Caco-2 (cell line): ENCODE results near the gene PHF21A. TPM values are rescaled to one million over a fixed set of nuclear protein-coding genes. Genes with fewer than 3 reads are reported as not detected.
A peak's percentile ranks its signal among the peaks of the same experiment; 100 is the strongest.

ENCODE experiments used
- BruUV-seq: library from RNA; stranded (reverse); fragments of 400-500 nt; replicated peaks from 2 replicates; lab custom pipeline; 2021; lab: Mats Ljungman, UMichigan
- CTCF ChIA-PET: fragments of 300-600 bp; sonication (Branson Sonifier 250); formaldehyde crosslinking; loops from one replicate; lab custom pipeline; 2022; ENCODE audit warnings: antibody characterized with exemption; lab: Charles Lee
- POLR2A ChIA-PET: fragments of 300-600 bp; sonication (Branson Sonifier 250); formaldehyde crosslinking; loops from one replicate; lab custom pipeline; 2022; ENCODE audit warnings: antibody characterized with exemption; lab: Charles Lee
- DNase-seq, 2 experiments: peaks; one replicate each; pipeline versions ENCODE4 v3.0.0 to v3.0.0-alpha.2; 2020 to 2022
- H3K27me3 ChIP-seq: replicated peaks from 2 replicates; pipeline ENCODE4 v1.6.0; 2011; ENCODE audit warnings: low read length; ENCODE audit not compliant: control insufficient read depth, insufficient read depth
- H3K36me3 ChIP-seq: 2 replicates; pipeline ENCODE4 v1.5.1; 2011; ENCODE audit warnings: low read length; ENCODE audit not compliant: control insufficient read depth, insufficient read depth
- H3K4me1 ChIP-seq: fragments of 250-450 bp; sonication (Bioruptor Pico); 2 replicates; pipeline ENCODE4 v1.5.1; 2020; ENCODE audit warnings: mild to moderate bottlenecking
- H3K4me3 ChIP-seq: 2 replicates; pipeline ENCODE4 v1.5.1; 2011; ENCODE audit warnings: low read depth, mild to moderate bottlenecking, control low read depth, low read length
- H3K9me3 ChIP-seq: fragments of 250-450 bp; sonication (Bioruptor Pico); 2 replicates; pipeline ENCODE4 v1.5.1; 2020; ENCODE audit warnings: mild to moderate bottlenecking, moderate library complexity
- H3K27ac Mint-ChIP-seq: one replicate; pipeline ENCODE4 v1.8.0; 2022; ENCODE audit warnings: mixed read lengths; ENCODE audit not compliant: unreplicated experiment
- H3K27me3 Mint-ChIP-seq: one replicate; pipeline ENCODE4 v1.8.0; 2022; ENCODE audit warnings: mixed read lengths; ENCODE audit not compliant: insufficient read depth, unreplicated experiment
- H3K36me3 Mint-ChIP-seq: one replicate; pipeline ENCODE4 v1.8.0; 2022; ENCODE audit warnings: mild to moderate bottlenecking, mixed read lengths; ENCODE audit not compliant: insufficient read depth, unreplicated experiment
- H3K4me1 Mint-ChIP-seq: one replicate; pipeline ENCODE4 v1.8.0; 2022; ENCODE audit warnings: low read depth, mixed read lengths; ENCODE audit not compliant: unreplicated experiment
- H3K4me3 Mint-ChIP-seq: one replicate; pipeline ENCODE4 v1.8.0; 2022; ENCODE audit warnings: mild to moderate bottlenecking, moderate library complexity, mixed read lengths; ENCODE audit not compliant: unreplicated experiment
- H3K9me3 Mint-ChIP-seq: one replicate; pipeline ENCODE4 v1.8.0; 2022; ENCODE audit warnings: mixed read lengths; ENCODE audit not compliant: unreplicated experiment
- intact Hi-C: fragments of 100-400 bp; cut with micrococcal nuclease; formaldehyde crosslinking; loops from one replicate; pipeline ENCODE4 v1.10.0; 2022; ENCODE audit not compliant: unreplicated experiment
- total RNA-seq: library from RNA; stranded (reverse); gene quantifications from 2 replicates; pipeline ENCODE4 v1.2.3, GENCODE V29; 2022
- TF ChIP-seq, protein P1 (sequence below), 2 experiments: fragments of 200-600 bp in 1 of 2; IDR thresholded peaks; 1 replicate in 1 of 2; 2 replicates in 1 of 2; pipeline versions ENCODE4 v1.5.1 to v1.8.0; 2011 to 2022; ENCODE audit warnings: antibody characterized with exemption in 1 of 2, control low read depth in 1 of 2, inconsistent platforms in 1 of 2, low read depth in 1 of 2, low read length in 1 of 2, mild to moderate bottlenecking in 1 of 2, moderate library complexity in 1 of 2; ENCODE audit not compliant: insufficient read depth in 1 of 2, severe bottlenecking in 1 of 2, unreplicated experiment in 1 of 2

Gene PHF21A
- total RNA-seq, 1 experiment from 2014 or later, result 20.0 TPM

DNA sequence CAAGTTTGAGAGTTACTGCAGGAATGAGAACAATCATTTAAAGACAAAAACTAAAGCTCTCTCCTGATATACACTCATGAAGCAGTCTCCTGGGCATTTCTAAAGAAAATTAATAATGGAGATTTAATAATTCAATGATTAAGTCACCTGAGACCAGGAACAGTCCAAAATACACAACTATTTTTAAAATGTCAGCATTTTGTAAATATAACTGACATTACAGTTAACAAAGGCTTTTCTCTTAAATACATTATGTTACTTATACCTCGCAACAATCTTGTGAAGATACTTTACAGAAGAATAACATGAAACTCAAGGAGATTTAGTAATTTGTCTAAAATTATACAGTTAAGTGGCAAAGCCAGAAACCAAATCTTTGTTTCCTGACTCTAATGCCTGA, 111.2 kb downstream of the PHF21A start:
- peaks cover 6% of the 10 kb centered on the region; the same call in 1 of the 2 replicates for H3K4me1 ChIP-seq
- no peak for DNase-seq
- no peaks in the 10 kb centered on the region for H3K27me3 Mint-ChIP-seq
- H3K27me3 ChIP-seq, result no peaks in the 10 kb centered on the region
- TF ChIP-seq, protein P1, sequence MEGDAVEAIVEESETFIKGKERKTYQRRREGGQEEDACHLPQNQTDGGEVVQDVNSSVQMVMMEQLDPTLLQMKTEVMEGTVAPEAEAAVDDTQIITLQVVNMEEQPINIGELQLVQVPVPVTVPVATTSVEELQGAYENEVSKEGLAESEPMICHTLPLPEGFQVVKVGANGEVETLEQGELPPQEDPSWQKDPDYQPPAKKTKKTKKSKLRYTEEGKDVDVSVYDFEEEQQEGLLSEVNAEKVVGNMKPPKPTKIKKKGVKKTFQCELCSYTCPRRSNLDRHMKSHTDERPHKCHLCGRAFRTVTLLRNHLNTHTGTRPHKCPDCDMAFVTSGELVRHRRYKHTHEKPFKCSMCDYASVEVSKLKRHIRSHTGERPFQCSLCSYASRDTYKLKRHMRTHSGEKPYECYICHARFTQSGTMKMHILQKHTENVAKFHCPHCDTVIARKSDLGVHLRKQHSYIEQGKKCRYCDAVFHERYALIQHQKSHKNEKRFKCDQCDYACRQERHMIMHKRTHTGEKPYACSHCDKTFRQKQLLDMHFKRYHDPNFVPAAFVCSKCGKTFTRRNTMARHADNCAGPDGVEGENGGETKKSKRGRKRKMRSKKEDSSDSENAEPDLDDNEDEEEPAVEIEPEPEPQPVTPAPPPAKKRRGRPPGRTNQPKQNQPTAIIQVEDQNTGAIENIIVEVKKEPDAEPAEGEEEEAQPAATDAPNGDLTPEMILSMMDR (IDR thresholded peaks at IDR 0.05; ENCODE audit: insufficient read depth in 1 of 2, low read depth in 1 of 2, low read length in 1 of 2, severe bottlenecking in 1 of 2, unreplicated experiment in 1 of 2), result no peak
- no peak overlapping the region for H3K4me3 Mint-ChIP-seq
- H3K4me3 ChIP-seq, result no peak overlapping the region
- intact Hi-C loops, result no loop called here
- peaks cover 16% of the 10 kb centered on the region for H3K4me1 Mint-ChIP-seq
- H3K9me3 ChIP-seq, result 0 out of 2 replicates have a peak, but pooled peaks cover 1% of the 10 kb centered on the region
- H3K27ac Mint-ChIP-seq, result no peak overlapping the region
- BruUV-seq, result no TSS peak
- no peaks in the 10 kb centered on the region for H3K36me3 Mint-ChIP-seq
- H3K36me3 ChIP-seq, result no peaks in the 10 kb centered on the region
- ChIA-PET POLR2A (no interaction called here), CTCF (interaction anchor here (0.7 kb wide), 1 partner anchor 45 kb away, joined by 3 read pairs; no protein-coding TSS in a partner anchor)
- H3K9me3 Mint-ChIP-seq, result no peaks in the 10 kb centered on the region

DNA sequence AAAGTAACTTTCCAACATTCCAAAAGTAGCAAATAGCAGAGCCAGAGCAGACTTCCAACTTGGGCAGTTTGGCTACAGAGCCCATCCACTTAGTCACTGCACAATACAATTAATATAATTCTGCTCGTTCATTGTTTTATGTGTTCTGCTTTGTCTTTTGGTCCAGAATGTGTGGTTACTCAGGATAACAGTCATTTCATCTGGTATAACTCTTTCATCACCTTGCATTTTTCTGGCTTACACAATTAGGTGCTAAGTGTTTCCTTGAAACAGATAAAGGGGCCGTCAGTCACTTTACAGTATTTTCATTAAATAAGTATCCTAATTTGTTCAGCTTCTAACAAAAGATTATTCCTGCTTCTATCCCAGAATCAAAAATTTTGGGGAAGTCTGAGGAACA, 111.6 kb downstream of the PHF21A start:
- DNase-seq, result no peak
- Histone ChIP-seq H3K36me3 (no peaks in the 10 kb centered on the region), H3K9me3 (no peaks in the 10 kb centered on the region), H3K27me3 (no peaks in the 10 kb centered on the region), H3K4me1 (peaks cover 6% of the 10 kb centered on the region; the same call in 1 of the 2 replicates), H3K4me3 (no peak overlapping the region)
- intact Hi-C loops, result no loop called here
- POLR2A ChIA-PET, result no interaction called here
- CTCF ChIA-PET, result no interaction called here
- H3K27ac Mint-ChIP-seq, result no peak overlapping the region
- H3K27me3 Mint-ChIP-seq, result no peaks in the 10 kb centered on the region
- no peak overlapping the region for H3K4me3 Mint-ChIP-seq
- no TSS peak for BruUV-seq
- peaks cover 16% of the 10 kb centered on the region for H3K4me1 Mint-ChIP-seq
- no peaks in the 10 kb centered on the region for H3K9me3 Mint-ChIP-seq
- no peaks in the 10 kb centered on the region for H3K36me3 Mint-ChIP-seq
- TF ChIP-seq, protein P1 (IDR thresholded peaks at IDR 0.05; ENCODE audit: insufficient read depth in 1 of 2, low read depth in 1 of 2, low read length in 1 of 2, severe bottlenecking in 1 of 2, unreplicated experiment in 1 of 2), result no peak

DNA sequence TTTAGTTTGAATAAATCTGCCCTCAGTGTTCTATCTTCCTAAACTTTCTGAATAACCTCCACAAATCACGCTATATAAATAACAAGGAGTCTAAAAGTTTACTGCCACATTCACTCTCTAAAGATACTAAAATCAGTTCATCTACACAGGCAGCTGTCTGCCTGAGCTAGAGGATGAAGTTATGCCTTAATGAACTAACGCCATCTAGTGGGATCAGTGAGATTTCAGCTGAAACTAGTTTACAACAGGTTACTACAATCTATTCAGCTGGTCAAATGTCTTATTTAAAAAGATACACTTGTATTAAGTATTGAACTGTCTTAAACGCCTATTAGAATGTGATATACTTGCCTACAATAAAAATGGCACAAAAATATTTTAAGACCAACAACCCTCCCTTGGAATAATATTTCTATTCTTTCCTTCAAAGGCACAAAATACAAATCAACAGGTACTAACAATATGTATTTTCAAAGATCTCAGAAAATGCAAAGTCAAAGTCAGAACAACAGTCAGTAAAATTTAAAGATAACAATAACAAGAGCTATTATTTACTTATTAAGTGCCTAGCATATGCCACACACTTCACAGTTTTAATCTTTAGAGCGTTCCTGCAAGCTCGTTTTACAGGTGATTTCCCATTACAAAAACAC, 114.7 kb downstream of the PHF21A start:
- H3K4me3 ChIP-seq, result no peak overlapping the region
- H3K4me1 Mint-ChIP-seq, result peaks cover 12% of the 10 kb centered on the region
- H3K9me3 Mint-ChIP-seq, result no peaks in the 10 kb centered on the region
- H3K27me3 ChIP-seq, result no peaks in the 10 kb centered on the region
- no peak overlapping the region for H3K4me3 Mint-ChIP-seq
- no peaks in the 10 kb centered on the region for H3K36me3 ChIP-seq
- no peaks in the 10 kb centered on the region for H3K9me3 ChIP-seq
- CTCF ChIA-PET, result interaction anchor here (0.6 to 1.8 kb wide), 19 partner anchors 9 to 235 kb away, joined by 3 to 107 read pairs (median 4); partner anchors contain the start of genes LARGE2 and PEX16
- no peaks in the 10 kb centered on the region for H3K36me3 Mint-ChIP-seq
- H3K27ac Mint-ChIP-seq, result no peak overlapping the region
- POLR2A ChIA-PET, result interaction anchor here (0.5 to 1.0 kb wide), 2 partner anchors 85 to 89 kb away, joined by 3 to 4 read pairs; partner anchors contain the start of gene PEX16
- intact Hi-C loops, result loop anchor here (1.0 kb wide), 3 partner anchors 41 to 235 kb away; no protein-coding TSS in a partner anchor
- TF ChIP-seq, protein P1 (IDR thresholded peaks at IDR 0.05; ENCODE audit: insufficient read depth in 1 of 2, low read depth in 1 of 2, low read length in 1 of 2, severe bottlenecking in 1 of 2, unreplicated experiment in 1 of 2), result peak; percentile 73 to 81
- no peaks in the 10 kb centered on the region for H3K27me3 Mint-ChIP-seq
- peak in 1 of 2 experiments; percentile 73 for DNase-seq
- no TSS peak for BruUV-seq
- H3K4me1 ChIP-seq, result peaks cover 10% of the 10 kb centered on the region
